ENCODE data around the gene GOLGA6L10. TPM values are rescaled to one million over a fixed set of nuclear protein-coding genes. Genes with fewer than 3 reads are reported as not detected.

GOLGA6L10 gene
- total RNA-seq, 1 experiment from 2014 or later, result 1.2 TPM

DNA sequence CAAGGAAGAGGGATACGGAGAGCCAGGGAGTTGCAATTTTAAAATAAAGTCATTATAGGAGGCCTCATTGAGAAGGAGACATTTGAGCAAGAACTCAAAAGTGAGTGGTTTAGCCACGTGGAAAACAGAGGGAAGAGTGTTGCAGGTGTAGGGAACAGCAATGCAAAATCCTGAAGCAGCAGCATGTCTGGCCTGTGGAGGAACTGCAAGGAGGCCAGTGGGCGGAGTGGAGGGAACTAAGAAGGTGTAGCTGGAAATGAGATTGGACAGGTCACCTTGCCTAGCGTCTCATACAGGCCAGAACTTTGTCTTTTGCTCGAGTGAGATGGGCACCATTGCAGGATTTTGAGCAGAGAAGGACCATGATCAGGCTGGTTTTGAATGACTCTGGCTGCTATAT is 51.7 kb downstream of the GOLGA6L10 start:
- peak; percentile 77 for ATAC-seq
- RAD21 ChIA-PET (ENCODE audit: low non-redundant PET in 1 of 2, low total read pairs in 2 of 2, uncharacterized antibody in 2 of 2, unreplicated experiment in 2 of 2), result no interaction called here
- CTCF ChIA-PET, result no interaction called here

DNA sequence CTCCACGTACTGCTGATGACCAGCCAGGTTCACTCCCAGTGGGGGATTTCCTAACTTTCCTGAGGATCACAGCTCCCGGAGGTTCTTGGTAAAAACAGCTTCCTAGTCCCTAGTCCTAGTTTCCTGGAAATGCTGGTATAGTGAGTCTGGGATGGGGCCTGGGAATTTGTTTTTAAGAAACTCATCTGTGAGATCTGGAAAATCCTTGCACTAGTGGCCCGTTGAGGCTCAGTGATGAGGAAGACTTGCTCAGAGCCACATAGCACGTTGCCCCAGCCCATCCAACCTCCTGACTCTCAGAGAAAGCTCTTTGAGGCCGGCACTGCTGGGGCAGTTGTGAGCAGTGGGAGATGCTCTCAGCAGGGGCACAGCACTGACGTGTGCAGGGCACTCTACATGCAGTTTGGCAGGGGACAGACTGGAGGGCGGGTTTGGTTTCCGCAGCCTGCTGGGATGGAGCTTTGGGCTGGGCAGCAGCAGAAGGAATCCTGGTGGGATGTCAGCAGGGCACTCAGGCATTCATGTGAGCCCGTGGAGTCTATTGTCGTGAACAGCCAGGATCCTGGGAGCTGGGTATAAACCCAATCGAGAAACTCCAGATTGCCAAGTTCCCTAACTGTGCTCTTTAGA is 55.1 kb downstream of the GOLGA6L10 start:
- DNase-seq (ENCODE audit: low read depth, low spot score) (no peak), ATAC-seq (no peak)
- H2AFZ ChIP-seq (ENCODE audit: low read depth, low read length, poor library complexity, severe bottlenecking), result no peak overlapping the region
- H3K4me3 ChIP-seq (replicated peaks in 1 of 2; ENCODE audit: low read depth in 1 of 2, low read length in 2 of 2), result no peak overlapping the region
- H3K27ac ChIP-seq (ENCODE audit: low read depth, low read length), result no peak overlapping the region
- intact Hi-C loops (cut with micrococcal nuclease), result no loop called here
- H3K79me2 ChIP-seq (ENCODE audit: insufficient read depth, low read length), result no peaks in the 10 kb centered on the region
- no peaks in the 10 kb centered on the region for H3K27me3 ChIP-seq (ENCODE audit: insufficient read depth, low read length)
- no peaks in the 10 kb centered on the region for H3K9me3 ChIP-seq (ENCODE audit: control insufficient read depth in 1 of 2, insufficient read depth in 1 of 2, low read depth in 1 of 2, low read length in 2 of 2)
- no peaks in the 10 kb centered on the region for H4K20me1 ChIP-seq (ENCODE audit: insufficient read depth)
- no peaks in the 10 kb centered on the region for H3K36me3 ChIP-seq (ENCODE audit: control insufficient read depth in 1 of 2, insufficient read depth in 2 of 2, low read length in 2 of 2)
- H3K9me2 ChIP-seq (ENCODE audit: insufficient read depth), result no peaks in the 10 kb centered on the region
- ChIA-PET CTCF (no interaction called here), RAD21 (ENCODE audit: low non-redundant PET in 1 of 2, low total read pairs in 2 of 2, uncharacterized antibody in 2 of 2, unreplicated experiment in 2 of 2) (no interaction called here), POLR2A (no interaction called here)
- no peaks in the 10 kb centered on the region for H3K4me1 ChIP-seq (ENCODE audit: control insufficient read depth in 1 of 2, insufficient read depth in 2 of 2, low read length in 2 of 2)
- H3K9ac ChIP-seq (ENCODE audit: low read length), result no peak overlapping the region
- TF ChIP-seq FOSL1 (IDR thresholded peaks at IDR 0.05; ENCODE audit: low read depth) (no peak), SP1 (IDR thresholded peaks at IDR 0.05; ENCODE audit: low read depth) (no peak), JUND (IDR thresholded peaks at IDR 0.05) (no peak), POLR2A (IDR thresholded peaks at IDR 0.05; ENCODE audit: borderline replicate concordance, extremely low read depth, insufficient read depth, insufficient read length) (no peak)
- TF ChIP-seq, protein P1, sequence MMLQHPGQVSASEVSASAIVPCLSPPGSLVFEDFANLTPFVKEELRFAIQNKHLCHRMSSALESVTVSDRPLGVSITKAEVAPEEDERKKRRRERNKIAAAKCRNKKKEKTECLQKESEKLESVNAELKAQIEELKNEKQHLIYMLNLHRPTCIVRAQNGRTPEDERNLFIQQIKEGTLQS (IDR thresholded peaks at IDR 0.05), result no peak
- H3K4me2 ChIP-seq (ENCODE audit: low read length), result no peak overlapping the region
- BruUV-seq (replicated peaks), result no TSS peak

More for the DNA sequence above, 51.7 kb downstream of the GOLGA6L10 start:
- Histone ChIP-seq H3K79me2 (ENCODE audit: insufficient read depth, low read length) (no peaks in the 10 kb centered on the region), H3K4me2 (ENCODE audit: low read length) (no peak overlapping the region), H3K27me3 (ENCODE audit: insufficient read depth, low read length) (no peaks in the 10 kb centered on the region), H4K20me1 (ENCODE audit: insufficient read depth) (no peaks in the 10 kb centered on the region), H3K9me2 (ENCODE audit: insufficient read depth) (no peaks in the 10 kb centered on the region), H3K9ac (ENCODE audit: low read length) (no peak overlapping the region), H3K36me3 (ENCODE audit: control insufficient read depth in 1 of 2, insufficient read depth in 2 of 2, low read length in 2 of 2) (no peaks in the 10 kb centered on the region), H2AFZ (ENCODE audit: low read depth, low read length, poor library complexity, severe bottlenecking) (no peak overlapping the region), H3K9me3 (ENCODE audit: control insufficient read depth in 1 of 2, insufficient read depth in 1 of 2, low read depth in 1 of 2, low read length in 2 of 2) (no peaks in the 10 kb centered on the region), H3K4me3 (replicated peaks in 1 of 2; ENCODE audit: low read depth in 1 of 2, low read length in 2 of 2) (no peak overlapping the region), H3K27ac (ENCODE audit: low read depth, low read length) (no peak overlapping the region), H3K4me1 (ENCODE audit: control insufficient read depth in 1 of 2, insufficient read depth in 2 of 2, low read length in 2 of 2) (no peaks in the 10 kb centered on the region)
- DNase-seq (ENCODE audit: low read depth, low spot score), result no peak
- TF ChIP-seq SRF (IDR thresholded peaks at IDR 0.05; ENCODE audit: low read depth) (no peak), SIN3A (IDR thresholded peaks at IDR 0.05; ENCODE audit: low read depth) (no peak), FOSL1 (IDR thresholded peaks at IDR 0.05; ENCODE audit: low read depth) (no peak), POLR2AphosphoS5 (IDR thresholded peaks at IDR 0.05; ENCODE audit: low read depth, low read length) (no peak), EZH2phosphoT487 (IDR thresholded peaks at IDR 0.05; ENCODE audit: borderline replicate concordance) (no peak), JUND (IDR thresholded peaks at IDR 0.05) (no peak), ZFX (IDR thresholded peaks at IDR 0.05) (no peak), POLR2A (IDR thresholded peaks at IDR 0.05; ENCODE audit: borderline replicate concordance, extremely low read depth, insufficient read depth, insufficient read length) (no peak)
- TF ChIP-seq, protein P2, sequence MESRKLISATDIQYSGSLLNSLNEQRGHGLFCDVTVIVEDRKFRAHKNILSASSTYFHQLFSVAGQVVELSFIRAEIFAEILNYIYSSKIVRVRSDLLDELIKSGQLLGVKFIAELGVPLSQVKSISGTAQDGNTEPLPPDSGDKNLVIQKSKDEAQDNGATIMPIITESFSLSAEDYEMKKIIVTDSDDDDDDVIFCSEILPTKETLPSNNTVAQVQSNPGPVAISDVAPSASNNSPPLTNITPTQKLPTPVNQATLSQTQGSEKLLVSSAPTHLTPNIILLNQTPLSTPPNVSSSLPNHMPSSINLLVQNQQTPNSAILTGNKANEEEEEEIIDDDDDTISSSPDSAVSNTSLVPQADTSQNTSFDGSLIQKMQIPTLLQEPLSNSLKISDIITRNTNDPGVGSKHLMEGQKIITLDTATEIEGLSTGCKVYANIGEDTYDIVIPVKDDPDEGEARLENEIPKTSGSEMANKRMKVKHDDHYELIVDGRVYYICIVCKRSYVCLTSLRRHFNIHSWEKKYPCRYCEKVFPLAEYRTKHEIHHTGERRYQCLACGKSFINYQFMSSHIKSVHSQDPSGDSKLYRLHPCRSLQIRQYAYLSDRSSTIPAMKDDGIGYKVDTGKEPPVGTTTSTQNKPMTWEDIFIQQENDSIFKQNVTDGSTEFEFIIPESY (IDR thresholded peaks at IDR 0.05; ENCODE audit: extremely low read depth, insufficient replicate concordance, low read length), result no peak
- POLR2A ChIA-PET, result no interaction called here
- no TSS peak for BruUV-seq (replicated peaks)
- intact Hi-C loops (cut with micrococcal nuclease), result no loop called here

Measured in HCT116 (cell line).